ENCODE measurements around the gene NHSL1. TPM values are rescaled to one million over a fixed set of nuclear protein-coding genes. Genes with fewer than 3 reads are reported as not detected.

Gene NHSL1
- total RNA-seq, 1 experiment from 2014 or later, result 32.1 TPM

GRCh38 chr6:138507977-138508675 lies 8.8 kb upstream of the NHSL1 start:
- no TSS peak for BruUV-seq (replicated peaks)
- no peak overlapping the region for H3K27ac Mint-ChIP-seq (ENCODE audit: low read depth, unreplicated experiment)
- H3K27me3 Mint-ChIP-seq (ENCODE audit: insufficient read depth, unreplicated experiment), result no peaks in the 10 kb centered on the region
- peaks cover 21% of the 10 kb centered on the region for H3K4me1 Mint-ChIP-seq (ENCODE audit: insufficient read depth, unreplicated experiment)
- intact Hi-C loops (cut with micrococcal nuclease), result loop anchor here (5.0 kb wide), 1 partner anchor 51 kb away; no protein-coding TSS in a partner anchor
- DNase-seq (ENCODE audit: unreplicated experiment), result no peak
- TF ChIP-seq, protein P1, sequence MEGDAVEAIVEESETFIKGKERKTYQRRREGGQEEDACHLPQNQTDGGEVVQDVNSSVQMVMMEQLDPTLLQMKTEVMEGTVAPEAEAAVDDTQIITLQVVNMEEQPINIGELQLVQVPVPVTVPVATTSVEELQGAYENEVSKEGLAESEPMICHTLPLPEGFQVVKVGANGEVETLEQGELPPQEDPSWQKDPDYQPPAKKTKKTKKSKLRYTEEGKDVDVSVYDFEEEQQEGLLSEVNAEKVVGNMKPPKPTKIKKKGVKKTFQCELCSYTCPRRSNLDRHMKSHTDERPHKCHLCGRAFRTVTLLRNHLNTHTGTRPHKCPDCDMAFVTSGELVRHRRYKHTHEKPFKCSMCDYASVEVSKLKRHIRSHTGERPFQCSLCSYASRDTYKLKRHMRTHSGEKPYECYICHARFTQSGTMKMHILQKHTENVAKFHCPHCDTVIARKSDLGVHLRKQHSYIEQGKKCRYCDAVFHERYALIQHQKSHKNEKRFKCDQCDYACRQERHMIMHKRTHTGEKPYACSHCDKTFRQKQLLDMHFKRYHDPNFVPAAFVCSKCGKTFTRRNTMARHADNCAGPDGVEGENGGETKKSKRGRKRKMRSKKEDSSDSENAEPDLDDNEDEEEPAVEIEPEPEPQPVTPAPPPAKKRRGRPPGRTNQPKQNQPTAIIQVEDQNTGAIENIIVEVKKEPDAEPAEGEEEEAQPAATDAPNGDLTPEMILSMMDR (IDR thresholded peaks at IDR 0.05; ENCODE audit: unreplicated experiment), result no peak
- ChIA-PET POLR2A (interaction anchor here (0.7 to 6.4 kb wide), 8 partner anchors 10 to 104 kb away, joined by 3 to 33 read pairs (median 8); partner anchors contain the start of gene HEBP2), CTCF (interaction anchor here (0.7 to 10.8 kb wide), 28 partner anchors 8 to 500 kb away, joined by 3 to 213 read pairs (median 6); no protein-coding TSS in a partner anchor)
- no peaks in the 10 kb centered on the region for H3K36me3 Mint-ChIP-seq (ENCODE audit: insufficient read depth, unreplicated experiment)
- no peak overlapping the region for H3K4me3 Mint-ChIP-seq (ENCODE audit: unreplicated experiment)
- no peaks in the 10 kb centered on the region for H3K9me3 Mint-ChIP-seq (ENCODE audit: unreplicated experiment)

DNA sequence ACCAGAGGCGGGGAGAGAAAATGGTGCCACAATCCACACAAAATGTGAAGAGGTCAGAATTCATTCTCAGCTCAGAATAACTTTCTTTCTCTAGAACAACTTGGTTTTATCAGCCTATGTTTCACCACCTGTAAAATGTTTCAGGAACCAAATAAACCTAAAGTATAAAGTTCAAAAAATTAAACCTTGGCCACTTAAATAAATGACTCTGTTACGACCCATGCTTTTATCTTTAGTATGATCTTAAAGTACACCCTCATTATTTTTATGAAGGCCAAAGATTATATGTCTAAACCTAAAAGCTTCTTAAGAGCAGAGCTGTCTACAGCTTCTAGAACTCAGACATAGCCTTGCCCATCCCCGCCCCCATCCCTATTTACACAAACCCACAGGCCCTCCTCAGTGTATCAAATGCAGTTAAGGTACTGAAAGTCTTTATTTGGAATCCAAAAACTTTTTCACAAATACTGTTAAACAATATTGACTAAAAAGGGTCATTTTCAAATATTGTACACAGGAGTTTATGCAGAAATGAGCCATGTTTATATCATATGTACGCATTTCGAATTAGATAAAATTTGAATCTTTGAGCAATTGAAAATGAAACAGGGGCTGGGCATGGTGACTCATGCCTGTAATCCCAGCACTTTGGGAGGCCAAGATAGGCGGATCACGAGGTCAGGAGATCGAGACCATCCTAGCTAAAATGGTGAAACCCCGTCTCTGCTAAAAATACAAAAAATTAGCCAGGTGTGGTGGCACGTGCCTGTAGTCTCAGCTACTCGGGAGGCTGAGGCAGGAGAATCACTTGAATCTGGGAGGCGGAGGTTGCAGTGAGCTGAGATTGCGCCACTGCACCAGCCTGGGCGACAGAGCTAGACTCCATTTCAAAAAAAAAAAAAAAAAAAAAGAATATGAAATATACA lies 5.7 kb upstream of the NHSL1 start:
- ChIA-PET CTCF (interaction anchor here (0.6 to 10.8 kb wide), 3 partner anchors 41 to 84 kb away, joined by 3 to 213 read pairs (median 4); no protein-coding TSS in a partner anchor), POLR2A (interaction anchor here (0.8 to 6.4 kb wide), 2 partner anchors 12 to 78 kb away, joined by 3 to 33 read pairs; no protein-coding TSS in a partner anchor)
- Mint-ChIP-seq H3K4me3 (ENCODE audit: unreplicated experiment) (no peak overlapping the region), H3K27ac (ENCODE audit: low read depth, unreplicated experiment) (no peak overlapping the region), H3K9me3 (ENCODE audit: unreplicated experiment) (no peaks in the 10 kb centered on the region), H3K36me3 (ENCODE audit: insufficient read depth, unreplicated experiment) (no peaks in the 10 kb centered on the region), H3K27me3 (ENCODE audit: insufficient read depth, unreplicated experiment) (no peaks in the 10 kb centered on the region), H3K4me1 (ENCODE audit: insufficient read depth, unreplicated experiment) (peaks cover 15% of the 10 kb centered on the region)
- intact Hi-C loops (cut with micrococcal nuclease), result loop anchor here (5.0 kb wide), 1 partner anchor 48 kb away; no protein-coding TSS in a partner anchor
- TF ChIP-seq, protein P1 (IDR thresholded peaks at IDR 0.05; ENCODE audit: unreplicated experiment), result no peak
- no peak for DNase-seq (ENCODE audit: unreplicated experiment)
- BruUV-seq (replicated peaks), result no TSS peak

- no peak for DNase-seq (ENCODE audit: unreplicated experiment)
- TF ChIP-seq, protein P1 (IDR thresholded peaks at IDR 0.05; ENCODE audit: unreplicated experiment), result no peak
- Mint-ChIP-seq H3K36me3 (ENCODE audit: insufficient read depth, unreplicated experiment) (no peaks in the 10 kb centered on the region), H3K4me1 (ENCODE audit: insufficient read depth, unreplicated experiment) (peaks cover 14% of the 10 kb centered on the region), H3K27ac (ENCODE audit: low read depth, unreplicated experiment) (no peak overlapping the region), H3K27me3 (ENCODE audit: insufficient read depth, unreplicated experiment) (no peaks in the 10 kb centered on the region), H3K9me3 (ENCODE audit: unreplicated experiment) (no peaks in the 10 kb centered on the region), H3K4me3 (ENCODE audit: unreplicated experiment) (no peak overlapping the region)
- CTCF ChIA-PET, result interaction anchor here (0.7 to 10.8 kb wide), 5 partner anchors 10 to 1475 kb away, joined by 3 to 213 read pairs (median 5); no protein-coding TSS in a partner anchor
- intact Hi-C loops (cut with micrococcal nuclease), result no loop called here
- POLR2A ChIA-PET, result interaction anchor here (1.0 to 6.4 kb wide), 2 partner anchors 11 to 39 kb away, joined by 3 to 33 read pairs; no protein-coding TSS in a partner anchor
- BruUV-seq (replicated peaks), result no TSS peak
These were observed 4.8 kb upstream of the NHSL1 start for GRCh38 chr6:138503881-138504680.
